Measurements from ENCODE around the gene MSRB1. TPM values are rescaled to one million over a fixed set of nuclear protein-coding genes. Genes with fewer than 3 reads are reported as not detected.
A peak's percentile ranks its signal among the peaks of the same experiment; 100 is the strongest.
"Not testable (repeated sequence)": the region's sequence is repeated elsewhere in the genome, so short reads cannot be mapped to it uniquely, and the experiment has no call there.

Gene MSRB1
- total RNA-seq, 1 donor from 2014 or later = 22.8 TPM

DNA sequence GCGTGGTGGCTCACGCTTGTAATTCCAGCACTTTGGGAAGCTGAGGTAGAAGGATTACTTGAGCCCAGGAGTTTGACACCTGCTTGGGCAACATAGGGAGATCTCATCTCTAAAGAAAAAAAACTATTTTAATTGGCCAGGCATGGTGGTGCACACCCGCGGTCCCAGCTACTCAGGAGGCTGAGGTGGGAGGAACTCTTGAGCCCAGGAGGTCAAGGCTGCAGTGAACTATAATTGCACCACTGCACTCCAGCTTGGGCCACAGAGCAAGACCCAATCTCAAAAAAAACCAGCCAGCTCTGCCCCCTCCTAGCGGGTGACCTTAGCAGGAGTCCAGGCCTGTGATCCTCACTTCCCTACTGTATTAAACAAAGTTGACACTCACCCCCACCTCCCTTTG, 18.9 kb downstream of the MSRB1 start:
- intact Hi-C loops (cut with DNase I) = no loop called here
- no peak for ATAC-seq (ENCODE audit: poor library complexity)
- no peak for DNase-seq

DNA sequence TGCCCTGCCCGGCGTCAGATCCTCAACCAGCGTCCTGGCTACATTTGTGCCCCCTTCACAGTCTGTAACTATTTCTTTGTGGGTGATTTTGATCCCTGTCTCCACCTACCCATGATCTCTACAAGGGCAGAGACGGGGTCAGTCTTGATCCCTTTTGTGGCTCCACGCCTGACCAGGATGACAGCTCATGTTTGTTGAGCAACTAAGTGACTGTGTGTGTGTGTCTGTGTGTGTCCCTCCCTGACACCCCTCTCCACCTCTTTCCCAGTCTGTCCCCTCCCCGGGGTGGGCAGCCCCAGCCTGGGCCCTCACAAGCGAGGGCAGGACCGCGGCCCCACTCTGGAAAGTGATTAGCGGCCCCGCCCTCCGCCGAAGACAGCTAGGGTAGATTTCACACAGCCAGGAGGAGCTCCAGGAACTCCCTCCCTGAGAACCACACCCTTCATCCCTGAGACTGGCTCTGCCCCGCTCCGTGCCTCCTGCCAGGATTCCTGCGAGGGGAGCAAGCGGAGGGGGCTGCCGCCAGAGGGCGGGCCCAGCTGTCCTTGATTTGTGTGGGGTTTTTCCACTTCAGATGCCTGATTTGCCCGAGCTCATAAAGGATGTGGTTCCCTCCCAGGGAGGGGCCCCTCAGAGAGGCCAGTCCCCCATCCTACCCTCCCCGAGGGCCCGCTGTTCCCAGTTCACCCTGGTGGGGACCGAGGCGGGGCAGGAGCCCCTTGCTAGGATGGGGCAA, 19.5 kb downstream of the MSRB1 start:
- ATAC-seq (ENCODE audit: poor library complexity) (peak; percentile 37), DNase-seq (no peak)
- intact Hi-C loops (cut with DNase I) = no loop called here

DNA sequence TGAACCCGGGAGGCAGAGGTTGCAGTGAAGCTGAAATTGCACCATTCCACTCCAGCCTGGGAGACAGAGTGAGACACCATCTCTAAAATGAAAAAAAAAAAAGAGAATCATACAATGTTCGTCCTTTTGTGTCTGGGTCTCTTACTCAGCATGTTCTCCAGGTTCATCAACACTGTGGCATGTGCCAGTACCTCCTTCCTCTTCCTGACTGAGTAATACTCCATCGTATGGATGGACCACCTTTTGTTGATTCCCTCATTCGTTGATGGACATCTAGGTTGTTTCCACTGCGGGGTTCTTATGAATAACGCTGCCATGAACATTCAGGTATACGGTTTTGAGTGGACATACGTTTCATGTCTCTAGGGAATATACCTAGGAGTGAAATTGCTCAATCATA, 20.6 kb downstream of the MSRB1 start:
- DNase-seq (no peak), ATAC-seq (ENCODE audit: poor library complexity) (no peak)
- intact Hi-C loops (cut with DNase I) = no loop called here

DNA sequence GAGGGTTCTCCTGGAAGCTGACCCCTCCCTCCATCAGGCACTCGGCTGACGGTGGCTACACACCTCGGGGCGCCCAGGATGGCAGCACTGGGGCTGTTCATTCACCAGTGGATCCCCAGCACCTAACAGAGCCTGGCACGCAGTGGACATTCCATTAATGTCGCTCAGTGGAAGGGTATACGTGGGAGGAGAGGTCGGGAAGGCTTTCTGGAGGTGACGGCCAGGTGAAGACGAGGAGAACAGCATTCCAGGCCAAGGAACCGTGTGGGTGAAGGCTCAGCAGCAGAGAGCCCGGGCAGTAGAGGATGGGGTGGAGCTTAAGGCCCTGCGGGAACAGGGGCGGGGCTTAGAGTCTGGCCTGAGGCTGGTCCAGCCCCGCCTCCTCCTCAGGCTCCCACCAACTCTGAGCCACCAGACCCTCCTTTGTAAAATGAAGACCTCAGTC, 22.2 kb downstream of the MSRB1 start:
- ATAC-seq (ENCODE audit: poor library complexity) (no peak), DNase-seq (no peak)
- intact Hi-C loops (cut with DNase I) = no loop called here

DNA sequence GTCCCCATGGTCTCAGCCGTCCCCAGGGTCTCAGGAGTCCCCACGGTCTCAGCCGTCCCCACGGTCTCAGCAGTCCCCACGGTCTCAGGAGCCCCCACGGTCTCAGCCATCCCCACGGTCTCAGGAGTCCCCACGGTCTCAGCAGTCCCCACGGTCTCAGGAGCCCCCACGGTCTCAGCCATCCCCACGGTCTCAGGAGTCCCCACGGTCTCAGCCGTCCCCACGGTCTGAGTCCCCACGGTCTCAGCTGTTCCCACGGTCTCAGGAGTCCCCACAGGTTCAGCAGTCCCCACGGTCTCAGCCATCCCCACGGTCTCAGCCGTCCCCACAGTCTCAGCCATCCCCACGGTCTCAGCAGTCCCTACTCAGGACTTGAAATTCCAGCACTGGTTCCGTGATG, 22.9 kb downstream of the MSRB1 start:
- intact Hi-C loops (cut with DNase I); DNase-seq; ATAC-seq (ENCODE audit: poor library complexity): not testable (repeated sequence)

DNA sequence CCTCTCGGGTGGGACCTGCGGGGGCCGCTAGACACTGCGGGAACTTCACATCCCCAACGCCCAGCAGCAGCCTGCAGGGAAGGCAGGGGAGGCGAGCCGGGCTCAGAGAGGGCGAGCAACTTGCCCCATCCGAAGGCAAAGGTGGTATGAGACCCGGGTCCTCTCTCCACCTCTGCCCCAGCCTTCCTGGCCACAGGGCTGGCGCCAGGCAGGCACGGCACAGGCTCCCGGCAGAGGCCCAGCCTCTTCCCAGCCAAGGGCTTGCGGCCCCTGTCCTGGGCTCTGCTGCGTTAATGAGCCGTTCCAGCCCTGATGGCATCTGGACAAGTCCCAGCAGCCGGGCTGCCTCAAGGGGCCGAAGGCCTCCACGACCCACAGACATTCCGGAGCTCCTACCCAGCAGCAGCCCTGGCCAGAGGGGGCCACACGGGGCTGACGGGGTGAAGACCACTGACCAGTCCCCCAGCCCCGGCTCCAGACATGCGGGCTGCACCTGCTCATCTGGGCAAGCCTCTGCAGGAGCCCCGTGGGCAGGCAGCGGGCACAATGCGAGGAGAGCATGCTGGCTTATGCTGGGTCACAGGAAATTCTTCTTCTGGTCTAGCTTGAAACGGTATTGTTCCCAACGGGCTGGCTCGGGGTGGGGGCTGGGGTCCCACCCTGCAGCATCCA, 23.5 kb downstream of the MSRB1 start:
- ATAC-seq (ENCODE audit: poor library complexity) (no peak), DNase-seq (no peak)
- intact Hi-C loops (cut with DNase I) = no loop called here

DNA sequence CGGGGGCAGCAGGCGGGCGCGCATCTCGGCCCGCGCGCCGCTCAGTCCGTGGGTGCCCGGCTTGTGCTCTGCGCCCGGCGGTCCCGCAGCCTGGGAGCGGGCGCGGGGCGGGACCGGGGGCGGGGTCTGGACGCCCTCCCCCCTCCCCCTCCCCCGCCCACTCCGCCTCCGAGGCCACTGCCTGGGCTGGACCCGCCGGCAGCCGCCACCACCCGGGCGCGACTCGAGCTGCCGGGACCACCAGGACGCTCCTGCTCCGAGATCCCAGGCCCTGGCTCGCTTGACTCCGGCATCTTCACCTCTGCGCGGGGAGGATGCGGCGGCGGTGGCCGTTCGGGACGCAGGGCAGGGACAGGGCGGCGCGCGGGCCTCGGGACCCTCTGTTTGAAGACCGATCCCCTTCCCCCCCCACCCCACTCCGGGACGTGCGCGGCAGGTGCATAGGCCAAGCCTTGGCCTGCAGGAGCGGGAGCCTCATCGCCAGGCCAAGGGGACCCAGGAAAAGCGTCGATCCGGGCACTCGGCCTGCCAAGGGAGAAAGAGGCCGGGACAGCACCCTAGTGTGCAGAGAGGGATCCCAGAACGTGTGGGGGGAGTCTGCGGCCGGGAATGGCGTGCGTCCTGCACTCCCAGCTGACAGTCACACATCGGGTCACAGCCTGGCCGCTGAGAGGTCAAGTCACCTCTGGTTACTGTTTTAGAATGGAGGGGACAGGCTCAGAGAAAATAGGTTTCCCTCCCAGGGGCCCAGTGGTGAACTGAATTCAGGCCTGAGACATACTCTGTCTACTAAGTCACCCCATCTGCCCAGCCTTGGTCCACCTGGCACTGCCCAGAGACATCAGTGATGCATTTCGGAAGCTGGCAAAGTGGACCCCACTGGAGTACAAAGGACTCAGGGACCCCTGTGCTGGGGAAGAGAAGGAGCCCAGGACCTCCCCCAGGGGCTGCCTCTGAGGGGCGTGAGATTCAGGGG, 24.4 kb downstream of the MSRB1 start, which contains the start of gene HS3ST6:
TSS of gene HS3ST6 (minus strand) at position 65 of the 976 bp plus-strand sequence. CDS start 92 bp downstream, outside the sequence.
- DNase-seq = no peak
- no peak for ATAC-seq (ENCODE audit: poor library complexity)
- intact Hi-C loops (cut with DNase I) = no loop called here

DNA sequence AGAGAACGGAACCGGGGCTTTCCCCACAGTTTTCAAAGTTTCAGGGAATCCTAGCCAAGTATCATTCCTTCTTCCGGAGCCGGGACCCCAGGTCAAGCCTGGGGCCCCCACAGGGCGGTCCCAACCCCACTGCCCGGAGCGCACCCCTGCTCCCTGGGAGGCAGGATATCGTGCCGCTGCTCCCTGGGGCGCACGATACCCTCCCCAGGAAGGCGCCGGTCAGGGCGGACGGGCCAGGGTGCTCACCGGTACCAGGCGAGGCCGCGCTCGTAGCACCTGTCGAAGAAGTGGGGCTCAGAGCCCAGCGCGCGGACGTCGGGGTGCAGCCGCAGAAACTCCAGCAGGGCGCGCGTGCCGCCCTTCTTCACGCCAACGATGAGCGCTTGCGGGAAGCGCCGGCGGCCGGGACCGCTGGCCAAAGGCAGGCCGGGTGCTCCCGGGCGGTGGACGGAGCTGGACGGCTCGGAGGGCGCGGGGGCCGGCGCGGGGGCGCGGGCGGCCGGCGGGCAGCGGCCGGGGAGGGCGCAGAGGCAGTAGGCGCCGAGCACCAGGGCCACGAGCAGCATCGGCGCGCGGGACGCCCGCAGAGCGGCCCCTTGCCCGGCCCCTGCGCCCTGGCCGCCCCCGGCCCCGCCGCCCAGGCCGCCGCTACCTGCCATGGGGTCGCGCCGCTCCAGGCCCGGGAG, 25.2 kb downstream of the MSRB1 start:
- intact Hi-C loops (cut with DNase I) = no loop called here
- DNase-seq (no peak), ATAC-seq (ENCODE audit: poor library complexity) (no peak)

DNA sequence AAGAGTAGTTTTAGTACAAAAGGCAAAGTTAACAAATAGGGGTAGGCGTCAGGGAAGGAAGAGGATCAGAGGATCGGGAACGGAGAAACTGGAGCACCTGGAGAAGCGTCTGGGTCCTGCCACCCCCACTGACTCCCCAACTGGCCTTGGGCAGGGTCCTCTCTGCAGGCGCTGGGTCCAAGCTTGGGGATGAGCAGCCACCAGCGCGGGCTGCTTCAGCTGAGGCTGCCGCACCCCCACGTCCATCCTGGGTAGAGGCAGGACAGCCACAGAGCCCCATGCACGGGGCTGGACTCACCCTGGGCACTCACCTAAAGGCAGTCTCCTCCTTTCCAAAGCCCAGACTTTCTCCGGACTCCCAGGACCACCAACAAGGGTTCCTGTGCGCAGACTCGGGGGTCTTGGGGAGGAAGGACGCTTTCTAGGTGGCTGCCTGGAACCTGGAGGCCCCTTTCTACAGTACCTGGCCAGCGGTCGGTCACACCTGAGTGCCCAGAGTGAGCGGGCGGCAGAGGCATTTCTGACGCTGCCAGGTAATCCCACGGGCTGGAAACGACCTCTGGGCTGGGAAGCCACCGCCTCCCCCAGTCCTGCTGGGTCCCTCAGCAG, 25.8 kb downstream of the MSRB1 start:
- DNase-seq (no peak), ATAC-seq (ENCODE audit: poor library complexity) (no peak)
- intact Hi-C loops (cut with DNase I) = no loop called here

DNA sequence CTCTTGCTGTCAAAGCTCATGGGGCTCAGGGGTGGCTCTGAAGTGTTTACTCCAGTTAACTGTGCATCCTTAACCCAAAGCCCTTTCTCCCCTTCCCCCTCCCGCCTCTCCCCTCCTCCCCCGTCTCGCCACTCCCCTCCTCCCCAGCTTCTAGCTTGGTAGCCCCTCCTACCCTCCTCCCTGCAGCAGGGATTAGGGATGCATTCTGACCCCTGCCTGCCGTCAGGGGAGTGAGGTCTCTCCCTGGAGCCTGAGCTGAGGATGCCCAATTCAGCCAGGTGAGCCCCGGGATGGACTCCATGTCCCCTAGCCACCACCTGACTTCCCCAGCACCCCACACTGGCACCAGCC, 26.4 kb downstream of the MSRB1 start:
- DNase-seq (no peak), ATAC-seq (ENCODE audit: poor library complexity) (no peak)

DNA sequence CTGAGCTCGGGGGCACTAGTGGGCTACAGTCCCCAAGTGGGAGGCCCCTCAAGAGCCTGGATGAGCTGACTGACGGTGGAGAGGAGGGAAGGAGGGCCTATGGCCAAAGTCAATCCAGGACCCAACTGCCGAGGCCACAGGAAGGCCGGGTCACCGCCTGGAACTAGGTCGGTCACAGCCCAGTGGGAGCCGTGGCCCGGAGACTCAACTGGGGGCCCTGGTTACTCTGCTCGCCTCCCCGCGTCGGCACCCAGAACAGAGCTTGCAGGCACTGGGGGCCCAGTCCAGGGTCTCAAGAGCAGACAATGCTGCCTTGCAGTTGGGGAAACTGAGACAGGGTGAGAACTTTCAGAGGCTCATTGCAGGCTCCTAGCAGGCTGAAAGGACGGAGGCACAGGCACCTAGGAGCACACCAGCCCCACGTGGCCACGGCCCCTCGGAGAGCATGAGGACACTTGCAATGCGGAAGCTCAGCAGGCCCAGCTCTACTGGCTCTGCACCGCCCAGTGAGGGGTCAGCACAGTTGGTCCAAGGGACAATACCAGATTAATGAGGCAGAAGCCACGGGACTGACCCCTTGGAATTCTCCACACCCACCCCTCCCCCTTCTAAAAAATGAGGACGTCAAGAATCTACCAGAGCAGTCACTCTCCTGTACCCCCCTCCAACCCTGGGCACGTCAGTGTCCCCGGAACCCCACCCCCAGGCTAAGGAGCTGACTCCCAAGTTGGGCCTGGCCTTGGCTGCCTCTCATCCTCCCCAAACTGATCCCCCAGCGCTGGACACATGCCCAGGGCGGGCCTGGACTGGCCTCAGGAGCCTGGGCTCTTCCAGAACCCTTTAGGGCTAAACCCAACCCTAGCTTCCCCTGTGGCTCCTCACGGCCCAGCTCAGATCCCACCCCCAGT, 27.0 kb downstream of the MSRB1 start:
- intact Hi-C loops (cut with DNase I) = no loop called here
- ATAC-seq (ENCODE audit: poor library complexity) = no peak
- DNase-seq = no peak

More for the DNA sequence above, 26.4 kb downstream of the MSRB1 start:
- intact Hi-C loops (cut with DNase I) = no loop called here

DNA sequence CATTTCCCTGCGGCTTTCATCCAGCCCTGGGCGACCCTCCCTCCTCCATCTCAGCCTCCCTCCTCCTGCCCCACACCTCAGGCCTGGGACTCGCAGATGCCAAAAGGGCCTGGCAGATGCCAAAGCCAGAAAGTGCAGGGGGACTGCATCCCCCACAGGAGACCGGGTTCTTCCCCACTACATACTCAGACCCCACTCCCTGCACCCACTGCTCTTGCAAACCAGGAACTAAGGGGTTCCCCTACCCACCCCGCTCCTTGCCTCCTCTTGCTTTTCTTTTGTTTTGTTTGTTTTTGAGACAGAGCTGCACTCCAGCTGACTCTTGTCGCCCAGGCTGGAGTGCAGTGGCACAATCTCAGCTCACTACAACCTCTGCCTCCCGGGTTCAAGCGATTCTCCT, 28.0 kb downstream of the MSRB1 start:
- no peak for ATAC-seq (ENCODE audit: poor library complexity)
- DNase-seq = no peak
- intact Hi-C loops (cut with DNase I) = no loop called here

DNA sequence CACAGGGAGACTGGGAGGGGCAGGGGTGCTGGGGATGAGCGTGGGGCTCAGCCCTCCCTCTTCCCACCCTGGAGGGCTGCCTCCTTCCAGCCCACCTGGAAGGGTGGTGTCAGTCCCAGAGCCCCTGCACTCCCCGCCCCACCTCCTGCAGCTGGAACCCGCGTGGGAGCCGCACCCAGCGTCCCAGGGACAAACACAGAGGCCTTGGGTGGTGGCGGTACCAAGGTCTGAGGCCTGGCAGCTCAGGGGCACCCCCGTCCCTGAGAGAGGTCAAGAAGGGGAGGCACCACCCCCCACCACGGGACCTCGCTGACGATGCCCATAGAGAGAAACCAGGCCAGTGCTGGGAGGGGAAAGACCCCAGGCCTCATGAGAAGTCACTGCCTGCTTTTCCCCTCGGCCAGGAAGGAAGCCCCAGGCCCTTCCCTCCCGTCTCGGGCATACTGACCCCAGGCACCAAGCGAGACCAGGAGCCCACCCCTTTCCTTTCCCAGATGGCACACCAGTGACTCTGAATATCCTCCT, 28.9 kb downstream of the MSRB1 start:
- intact Hi-C loops (cut with DNase I) = no loop called here

DNA sequence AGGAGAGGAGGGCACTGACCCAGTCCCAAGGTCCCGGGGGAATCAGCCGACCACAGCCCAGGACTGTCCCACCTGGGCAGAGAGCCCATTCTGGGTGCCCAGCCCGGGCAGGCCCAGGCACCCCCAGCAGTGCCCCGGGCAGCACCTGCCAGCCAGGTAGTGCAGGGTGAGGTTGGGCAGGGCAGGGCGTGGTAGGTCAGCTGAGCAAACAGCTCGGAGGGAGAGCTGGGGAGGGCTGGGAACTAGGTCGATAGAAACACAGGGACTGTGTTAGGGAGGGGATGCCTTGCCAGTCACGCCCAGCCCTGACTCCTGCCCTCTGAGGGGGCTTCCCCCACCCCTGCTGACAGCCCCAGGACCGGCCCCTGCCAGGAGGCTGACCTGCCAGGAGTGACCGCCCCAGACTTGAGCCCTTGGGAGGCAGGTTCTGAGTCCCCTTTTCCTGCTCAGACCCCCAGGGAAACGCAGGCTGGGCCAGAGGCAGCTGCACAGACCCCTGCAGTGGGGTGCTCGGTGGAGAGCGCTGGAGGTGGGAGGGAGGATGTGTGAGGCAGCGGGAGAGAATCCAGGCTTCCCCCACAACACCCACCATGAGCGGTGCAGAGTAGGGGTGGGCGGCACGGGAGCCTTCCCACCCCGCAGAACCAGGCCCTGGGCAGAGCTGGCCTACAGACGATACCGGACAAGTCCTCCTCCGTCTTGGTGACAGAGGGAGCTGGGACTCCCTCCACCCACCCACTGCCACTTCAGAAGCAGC, 29.5 kb downstream of the MSRB1 start:
- intact Hi-C loops (cut with DNase I) = no loop called here
- ATAC-seq (ENCODE audit: poor library complexity) (peak; percentile 15), DNase-seq (no peak)

More for the DNA sequence above, 28.9 kb downstream of the MSRB1 start:
- ATAC-seq (ENCODE audit: poor library complexity) = no peak
- DNase-seq = no peak

DNA sequence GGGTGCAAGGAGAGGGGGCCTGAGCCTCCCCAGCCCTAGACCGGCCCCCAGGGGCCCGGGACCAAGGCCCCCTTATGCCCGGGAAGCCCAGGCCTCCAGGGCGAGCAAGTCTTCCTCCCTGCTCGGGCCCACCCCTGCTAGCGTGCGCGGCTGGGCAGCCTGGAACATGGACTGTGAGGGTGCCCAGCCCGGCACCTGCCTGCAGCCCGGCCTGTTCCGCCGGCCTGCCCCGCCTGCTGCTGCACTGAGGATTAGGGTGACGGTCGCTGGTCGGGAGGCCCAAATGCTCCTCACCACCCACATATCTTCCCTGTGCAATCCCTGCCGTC, 30.8 kb downstream of the MSRB1 start:
- DNase-seq = no peak
- ATAC-seq (ENCODE audit: poor library complexity) = no peak
- intact Hi-C loops (cut with DNase I) = no loop called here

DNA sequence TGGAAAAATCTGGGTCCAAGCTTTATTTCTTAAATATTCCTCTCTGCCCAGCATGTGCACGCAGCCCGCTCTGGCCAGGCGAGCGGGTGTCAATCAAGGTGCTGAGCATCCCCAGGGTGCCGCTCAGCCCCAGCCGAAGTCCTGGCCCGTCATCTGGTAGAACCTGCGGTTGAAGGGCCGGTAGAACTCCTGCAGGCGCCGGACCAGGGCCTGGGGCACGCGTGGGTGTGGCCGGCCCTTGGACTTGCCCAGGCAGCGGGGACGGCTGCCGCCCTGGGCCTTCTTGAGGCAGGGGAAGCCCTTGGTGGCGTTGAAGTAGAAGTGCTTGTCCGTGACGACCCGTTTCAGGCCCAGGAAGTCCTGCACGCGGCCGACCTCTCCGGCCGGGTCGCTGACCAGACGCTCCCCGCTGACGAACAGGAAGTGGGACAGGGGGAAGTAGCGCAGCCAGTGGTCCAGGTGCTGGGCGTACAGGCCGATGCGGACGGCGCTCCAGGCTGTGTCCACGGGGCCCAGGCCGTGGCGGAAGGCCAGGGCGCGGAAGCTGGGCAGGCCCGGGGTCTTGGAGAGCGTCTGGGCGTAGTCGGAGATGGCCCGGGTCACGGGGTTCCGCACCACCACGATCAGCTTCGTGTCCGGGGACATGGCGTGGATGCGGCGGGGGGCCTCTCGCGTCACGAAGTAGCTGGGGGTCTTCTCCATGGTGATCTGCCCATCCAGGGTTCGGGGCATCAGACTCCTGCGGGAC, 31.4 kb downstream of the MSRB1 start:
- no peak for DNase-seq
- intact Hi-C loops (cut with DNase I) = no loop called here
- ATAC-seq (ENCODE audit: poor library complexity) = no peak
